HG03108 (cell line): ENCODE measurements around the gene SIGLEC11.
"Not testable (repeated sequence)": the region's sequence is repeated elsewhere in the genome, so short reads cannot be mapped to it uniquely, and the experiment has no call there.

Experiments
- ATAC-seq: cut with Tn5 transposase; IDR thresholded peaks from one replicate; pipeline ENCODE4 v1.9.1; 2021; ENCODE audit warnings: moderate library complexity; ENCODE audit not compliant: unreplicated experiment

SIGLEC11 gene

GRCh38 chr19:49951806-49952478 is 9.0 kb downstream of the SIGLEC11 start:
- no peak for ATAC-seq

- no peak for ATAC-seq
Measured at GRCh38 chr19:49950956-49951526, 9.9 kb downstream of the SIGLEC11 start.

- ATAC-seq: no peak
Measured at GRCh38 chr19:49950590-49950948, 10.4 kb downstream of the SIGLEC11 start.

- no peak for ATAC-seq
Measured at GRCh38 chr19:49949742-49950589, 11.0 kb downstream of the SIGLEC11 start.

GRCh38 chr19:49946415-49946814 is 14.6 kb downstream of the SIGLEC11 start:
- ATAC-seq: no peak

- ATAC-seq: not testable (repeated sequence)
Measured at GRCh38 chr19:49944567-49944966, 16.4 kb downstream of the SIGLEC11 start.

- ATAC-seq: no peak
Measured at GRCh38 chr19:49940482-49940791, 20.5 kb downstream of the SIGLEC11 start.

- no peak for ATAC-seq
Measured at GRCh38 chr19:49939721-49940481, 21.1 kb downstream of the SIGLEC11 start.

- no peak for ATAC-seq
Measured at GRCh38 chr19:49938662-49939061, 22.3 kb downstream of the SIGLEC11 start.

GRCh38 chr19:49937750-49938381 is 23.1 kb downstream of the SIGLEC11 start:
- no peak for ATAC-seq

- ATAC-seq: no peak
Measured at GRCh38 chr19:49936549-49936948, 24.4 kb downstream of the SIGLEC11 start.

GRCh38 chr19:49933643-49934042 is 27.3 kb downstream of the SIGLEC11 start:
- ATAC-seq: no peak

GRCh38 chr19:49932731-49933131 is 28.2 kb downstream of the SIGLEC11 start:
- no peak for ATAC-seq

GRCh38 chr19:49932041-49932451 is 28.9 kb downstream of the SIGLEC11 start:
- no peak for ATAC-seq

- no peak for ATAC-seq
Measured at GRCh38 chr19:49931293-49932040, 29.5 kb downstream of the SIGLEC11 start.

GRCh38 chr19:49930483-49931011 is 30.4 kb downstream of the SIGLEC11 start:
- ATAC-seq: no peak

GRCh38 chr19:49929611-49930482 is 31.1 kb downstream of the SIGLEC11 start:
- ATAC-seq: peak; percentile 56

GRCh38 chr19:49929121-49929610 is 31.8 kb downstream of the SIGLEC11 start, which contains the start of the genes ATF5 and NUP62:
Gene ATF5, plus strand, starts transcription at chr19:49929205. Its CDS starts 1,646 bp downstream, at chr19:49930851.
Gene NUP62, minus strand, starts transcription at chr19:49929504. Its CDS starts 19,697 bp downstream, at chr19:49909807.
- ATAC-seq: peak; percentile 35
